Panc1 (cell line): ENCODE data around the gene FGF21.

Source experiments
- CTCF ChIP-seq: fragments of 450-650 bp; IDR thresholded peaks from 2 replicates; pipeline ENCODE4 v1.5.1; 2017; ENCODE audit warnings: mild to moderate bottlenecking
- SIN3A ChIP-seq: IDR thresholded peaks from 2 replicates; pipeline ENCODE4 v1.6.1; 2012; ENCODE audit warnings: low read depth, mild to moderate bottlenecking, low read length, moderate library complexity, borderline replicate concordance; ENCODE audit not compliant: insufficient read depth

GRCh38 chr19:48752496-48753365 lies 2.6 kb upstream of the FGF21 start, which contains the start of gene FUT1:
- no peak for TF ChIP-seq CTCF
- TF ChIP-seq SIN3A = no peak
